GM12892 (cell line): ENCODE data around the gene EML6.

Source experiments
- POLR2A ChIP-seq: IDR thresholded peaks from 2 replicates; pipeline ENCODE4 v1.6.1; 2011; ENCODE audit warnings: low read depth, low read length, control low read depth
- POLR2AphosphoS5 ChIP-seq: IDR thresholded peaks from 2 replicates; pipeline ENCODE4 v1.6.1; 2011; ENCODE audit warnings: low read depth, low read length, control low read depth
- TAF1 ChIP-seq: IDR thresholded peaks from 2 replicates; pipeline ENCODE4 v1.6.1; 2011; ENCODE audit warnings: low read depth, mild to moderate bottlenecking, control low read depth, low read length, borderline replicate concordance

- TF ChIP-seq POLR2A, result no peak
- no peak for TF ChIP-seq POLR2AphosphoS5
- TF ChIP-seq TAF1, result no peak
Observed at GRCh38 chr2:54940723-54941122, 217.3 kb downstream of the EML6 start.
